Measurements from ENCODE around the gene ERBIN.
"Not testable (repeated sequence)": the region's sequence is repeated elsewhere in the genome, so short reads cannot be mapped to it uniquely, and the experiment has no call there.

ERBIN gene

GRCh38 chr5:66009277-66009676 is 82.9 kb downstream of the ERBIN start:
- no peak for DNase-seq (ENCODE audit: low read depth)

- no peak for DNase-seq (ENCODE audit: low read depth)
These were observed 84.1 kb downstream of the ERBIN start for GRCh38 chr5:66010476-66010875.

GRCh38 chr5:66012271-66012670 is 85.9 kb downstream of the ERBIN start:
- DNase-seq (ENCODE audit: low read depth) = no peak

GRCh38 chr5:66013397-66013796 is 87.0 kb downstream of the ERBIN start:
- no peak for DNase-seq (ENCODE audit: low read depth)

GRCh38 chr5:66013906-66014305 is 87.5 kb downstream of the ERBIN start:
- no peak for DNase-seq (ENCODE audit: low read depth)

GRCh38 chr5:66015196-66015960 is 89.0 kb downstream of the ERBIN start:
- DNase-seq (ENCODE audit: low read depth) = no peak

GRCh38 chr5:66021585-66021984 is 95.2 kb downstream of the ERBIN start:
- DNase-seq (ENCODE audit: low read depth) = no peak

- no peak for DNase-seq (ENCODE audit: low read depth)
These were observed 112.9 kb downstream of the ERBIN start for GRCh38 chr5:66039296-66039695.

GRCh38 chr5:66039701-66040100 is 113.3 kb downstream of the ERBIN start:
- DNase-seq (ENCODE audit: low read depth) = no peak

GRCh38 chr5:66041627-66042026 is 115.3 kb downstream of the ERBIN start:
- DNase-seq (ENCODE audit: low read depth) = no peak

GRCh38 chr5:66057239-66057638 is 130.9 kb downstream of the ERBIN start:
- no peak for DNase-seq (ENCODE audit: low read depth)

GRCh38 chr5:66061320-66061719 is 134.9 kb downstream of the ERBIN start:
- DNase-seq (ENCODE audit: low read depth) = not testable (repeated sequence)

- DNase-seq (ENCODE audit: low read depth) = not testable (repeated sequence)
These were observed 136.7 kb downstream of the ERBIN start for GRCh38 chr5:66063061-66063460.

GRCh38 chr5:66066826-66067225 is 140.5 kb downstream of the ERBIN start:
- no peak for DNase-seq (ENCODE audit: low read depth)

GRCh38 chr5:66072031-66072430 is 145.7 kb downstream of the ERBIN start:
- DNase-seq (ENCODE audit: low read depth) = no peak

- DNase-seq (ENCODE audit: low read depth) = no peak
These were observed 148.5 kb downstream of the ERBIN start for GRCh38 chr5:66074901-66075300.

- DNase-seq (ENCODE audit: low read depth) = no peak
These were observed 154.3 kb downstream of the ERBIN start for GRCh38 chr5:66080664-66081063.

- no peak for DNase-seq (ENCODE audit: low read depth)
These were observed 163.0 kb downstream of the ERBIN start for GRCh38 chr5:66089384-66089783.

- no peak for DNase-seq (ENCODE audit: low read depth)
These were observed 174.5 kb downstream of the ERBIN start for GRCh38 chr5:66100851-66101250.

GRCh38 chr5:66113160-66113559 is 186.8 kb downstream of the ERBIN start:
- peak; percentile 54 for DNase-seq (ENCODE audit: low read depth)

GRCh38 chr5:66118304-66118703 is 191.9 kb downstream of the ERBIN start:
- DNase-seq (ENCODE audit: low read depth) = no peak

GRCh38 chr5:66122379-66123034 is 196.1 kb downstream of the ERBIN start:
- DNase-seq (ENCODE audit: low read depth) = peak; percentile 51

GRCh38 chr5:66129144-66129543 is 202.8 kb downstream of the ERBIN start:
- no peak for DNase-seq (ENCODE audit: low read depth)

- DNase-seq (ENCODE audit: low read depth) = no peak
These were observed 204.1 kb downstream of the ERBIN start for GRCh38 chr5:66130493-66130892.
